NCI-H2107 treated with DMSO at 0.1 percent for 48 hours (cell line): Measurements from ENCODE around the gene TPH1.
"Not testable (repeated sequence)": the region's sequence is repeated elsewhere in the genome, so short reads cannot be mapped to it uniquely, and the experiment has no call there.

Experiments used
- DNase-seq: peaks from one replicate; lab custom pipeline; 2025; ENCODE audit not compliant: unreplicated experiment; lab: John Stamatoyannopoulos, UW

Gene TPH1

GRCh38 chr11:18027475-18027874, 18.6 kb downstream of the TPH1 start:
- no peak for DNase-seq

- no peak for DNase-seq
Measured at GRCh38 chr11:18022419-18022818, 23.6 kb downstream of the TPH1 start.

- no peak for DNase-seq
Measured at GRCh38 chr11:18019650-18020049, 26.4 kb downstream of the TPH1 start.

- no peak for DNase-seq
Measured at GRCh38 chr11:18016789-18017188, 29.3 kb downstream of the TPH1 start.

GRCh38 chr11:18014876-18015275, 31.2 kb downstream of the TPH1 start:
- no peak for DNase-seq

GRCh38 chr11:18013790-18014507, 32.1 kb downstream of the TPH1 start:
- DNase-seq, result no peak

GRCh38 chr11:18012906-18013781, 32.9 kb downstream of the TPH1 start, which contains the start of gene SERGEF:
SERGEF (minus strand) TSS chr11:18013047; CDS start chr11:18013010, 37 bp downstream.
- peak; percentile 75 for DNase-seq

- no peak for DNase-seq
Measured at GRCh38 chr11:18012122-18012905, 33.8 kb downstream of the TPH1 start.

- no peak for DNase-seq
Measured at GRCh38 chr11:18011633-18012032, 34.4 kb downstream of the TPH1 start.

GRCh38 chr11:18010977-18011586, 35.0 kb downstream of the TPH1 start:
- DNase-seq, result no peak

GRCh38 chr11:18010121-18010670, 35.9 kb downstream of the TPH1 start:
- DNase-seq, result no peak

- no peak for DNase-seq
Measured at GRCh38 chr11:18005376-18006129, 40.5 kb downstream of the TPH1 start.

- peak; percentile 24 for DNase-seq
Measured at GRCh38 chr11:18001191-18001590, 44.9 kb downstream of the TPH1 start.

GRCh38 chr11:18000760-18001159, 45.3 kb downstream of the TPH1 start:
- no peak for DNase-seq

GRCh38 chr11:18000128-18000527, 45.9 kb downstream of the TPH1 start:
- DNase-seq, result not testable (repeated sequence)
